Sigmoid colon (tissue), 4 donors: ENCODE measurements around the gene ZNF521.

Source experiments
- CTCF ChIP-seq, 4 experiments: fragments of 450-650 bp in 3 of 4; fragments of 200-600 bp in 1 of 4; IDR thresholded peaks; one replicate each; pipeline ENCODE4 v1.5.1; 2016 to 2019; ENCODE audit warnings: antibody characterized with exemption in 4 of 4, mild to moderate bottlenecking in 3 of 4, moderate library complexity in 2 of 4
- EP300 ChIP-seq, 4 donors: sonication (generic); formaldehyde crosslinking; IDR thresholded peaks; one replicate each; pipeline ENCODE4 v1.6.1; 2017; ENCODE audit warnings: antibody characterized with exemption in 4 of 4
- POLR2A ChIP-seq, 2 donors: fragments of 450-650 bp; IDR thresholded peaks; one replicate each; pipeline ENCODE4 v1.6.1; 2016; ENCODE audit warnings: antibody characterized with exemption in 2 of 2, mild to moderate bottlenecking in 2 of 2, moderate library complexity in 2 of 2

- TF ChIP-seq CTCF (IDR thresholded peaks at IDR 0.05) (no peak), POLR2A (IDR thresholded peaks at IDR 0.05) (no peak), EP300 (IDR thresholded peaks at IDR 0.05) (no peak)
These were observed 185.9 kb downstream of the ZNF521 start for GRCh38 chr18:25166113-25166512.
